ENCODE measurements around the gene CCNJ. TPM values are rescaled to one million over a fixed set of nuclear protein-coding genes. Genes with fewer than 3 reads are reported as not detected.

The CCNJ gene
- total and polyA plus RNA-seq, 9 of the 15 experiments (the other 6 are each of a cell fraction or from before 2014, with no cell fraction given), result 0.69 to 15.7 (median 9.2) TPM

GRCh38 chr10:96014473-96015102 lies 28.8 kb upstream of the CCNJ start (continued):
- TF ChIP-seq, protein P1, sequence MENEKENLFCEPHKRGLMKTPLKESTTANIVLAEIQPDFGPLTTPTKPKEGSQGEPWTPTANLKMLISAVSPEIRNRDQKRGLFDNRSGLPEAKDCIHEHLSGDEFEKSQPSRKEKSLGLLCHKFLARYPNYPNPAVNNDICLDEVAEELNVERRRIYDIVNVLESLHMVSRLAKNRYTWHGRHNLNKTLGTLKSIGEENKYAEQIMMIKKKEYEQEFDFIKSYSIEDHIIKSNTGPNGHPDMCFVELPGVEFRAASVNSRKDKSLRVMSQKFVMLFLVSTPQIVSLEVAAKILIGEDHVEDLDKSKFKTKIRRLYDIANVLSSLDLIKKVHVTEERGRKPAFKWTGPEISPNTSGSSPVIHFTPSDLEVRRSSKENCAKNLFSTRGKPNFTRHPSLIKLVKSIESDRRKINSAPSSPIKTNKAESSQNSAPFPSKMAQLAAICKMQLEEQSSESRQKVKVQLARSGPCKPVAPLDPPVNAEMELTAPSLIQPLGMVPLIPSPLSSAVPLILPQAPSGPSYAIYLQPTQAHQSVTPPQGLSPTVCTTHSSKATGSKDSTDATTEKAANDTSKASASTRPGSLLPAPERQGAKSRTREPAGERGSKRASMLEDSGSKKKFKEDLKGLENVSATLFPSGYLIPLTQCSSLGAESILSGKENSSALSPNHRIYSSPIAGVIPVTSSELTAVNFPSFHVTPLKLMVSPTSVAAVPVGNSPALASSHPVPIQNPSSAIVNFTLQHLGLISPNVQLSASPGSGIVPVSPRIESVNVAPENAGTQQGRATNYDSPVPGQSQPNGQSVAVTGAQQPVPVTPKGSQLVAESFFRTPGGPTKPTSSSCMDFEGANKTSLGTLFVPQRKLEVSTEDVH (IDR thresholded peaks at IDR 0.05; ENCODE audit: low read depth, partially characterized antibody), result no peak
- TF ChIP-seq TRIM24 (IDR thresholded peaks at IDR 0.05) (no peak), LARP7 (IDR thresholded peaks at IDR 0.05) (no peak), MEIS2 (IDR thresholded peaks at IDR 0.05; ENCODE audit: partially characterized antibody) (no peak), TFAM (CRISPR knock-in tag; conservative IDR thresholded peaks at IDR 0.05) (no peak), ZC3H4 (CRISPR knock-in tag; IDR thresholded peaks at IDR 0.05; ENCODE audit: borderline replicate concordance) (no peak), XRCC5 (IDR thresholded peaks at IDR 0.05; ENCODE audit: low read depth, low read length) (no peak)

- ATAC-seq (peak; percentile 96), FAIRE-seq (peak; percentile 66), DNase-seq (ENCODE audit: extremely low read depth in 1 of 4, low spot score in 3 of 4) (peak; percentile 45 to 67 (median 48))
- Histone ChIP-seq H3K9ac (ENCODE audit: insufficient read depth in 1 of 2, low read depth in 2 of 2, low read length in 2 of 2) (no peak overlapping the region), H3K36me3 (ENCODE audit: control insufficient read depth, insufficient read depth, low read length) (no peaks in the 10 kb centered on the region), H4K20me1 (replicated peaks; ENCODE audit: control insufficient read depth, insufficient read depth, low read length) (no peaks in the 10 kb centered on the region), H2AFZ (ENCODE audit: low read depth, low read length) (no peak overlapping the region), H3K4me1 (replicated peaks in 1 of 2; ENCODE audit: control insufficient read depth in 2 of 2, insufficient read depth in 2 of 2, low read length in 2 of 2) (peaks cover 0 to 3% of the 10 kb centered on the region in 2 experiments; a peak in 2 of 5 replicates), H3K4me3 (no peak overlapping the region), H3K9me1 (ENCODE audit: control insufficient read depth, insufficient read depth, low read length) (no peaks in the 10 kb centered on the region), H3K79me2 (ENCODE audit: control insufficient read depth, insufficient read depth, low read length) (no peaks in the 10 kb centered on the region), H3K27ac (ENCODE audit: extremely low read depth, low read depth, low read length) (no peak overlapping the region), H3K27me3 (ENCODE audit: control insufficient read depth in 2 of 2, insufficient read depth in 2 of 2, low read length in 2 of 2) (no peaks in the 10 kb centered on the region), H3K4me2 (ENCODE audit: insufficient read depth, low read length) (no peak overlapping the region), H3K9me3 (replicated peaks; ENCODE audit: control insufficient read depth, insufficient read depth, low read depth, low read length) (no peaks in the 10 kb centered on the region)
- POLR2A ChIA-PET, result interaction anchor here (0.6 to 0.7 kb wide), 3 partner anchors 13 to 122 kb away, joined by 3 read pairs; no protein-coding TSS in a partner anchor
- intact Hi-C loops (cut with micrococcal nuclease), result loop anchor here (1.0 to 5.0 kb wide), 3 partner anchors 210 to 324 kb away; no protein-coding TSS in a partner anchor
- BruUV-seq (replicated peaks), result no TSS peak
- in situ Hi-C loops (cut with MboI), result loop anchor here (10.0 kb wide), 2 partner anchors 278 to 308 kb away; no protein-coding TSS in a partner anchor
- CTCF ChIA-PET (ENCODE audit: low intra/inter-chr PET ratio), result interaction anchor here (0.5 to 1.1 kb wide), 4 partner anchors 116 to 322 kb away, joined by 3 to 11 read pairs (median 4); no protein-coding TSS in a partner anchor
- WGBS (ENCODE audit: insufficient coverage, low coverage, missing lambda C conversion rate), result 2% methylated on average over 5 of the region's 5 CpGs
- TF ChIP-seq UBTF (IDR thresholded peaks at IDR 0.05; ENCODE audit: borderline replicate concordance in 1 of 2, low read depth in 2 of 2, low read length in 2 of 2) (no peak), MIER1 (IDR thresholded peaks at IDR 0.05; ENCODE audit: low read depth) (no peak)
- TF ChIP-seq, protein P2, sequence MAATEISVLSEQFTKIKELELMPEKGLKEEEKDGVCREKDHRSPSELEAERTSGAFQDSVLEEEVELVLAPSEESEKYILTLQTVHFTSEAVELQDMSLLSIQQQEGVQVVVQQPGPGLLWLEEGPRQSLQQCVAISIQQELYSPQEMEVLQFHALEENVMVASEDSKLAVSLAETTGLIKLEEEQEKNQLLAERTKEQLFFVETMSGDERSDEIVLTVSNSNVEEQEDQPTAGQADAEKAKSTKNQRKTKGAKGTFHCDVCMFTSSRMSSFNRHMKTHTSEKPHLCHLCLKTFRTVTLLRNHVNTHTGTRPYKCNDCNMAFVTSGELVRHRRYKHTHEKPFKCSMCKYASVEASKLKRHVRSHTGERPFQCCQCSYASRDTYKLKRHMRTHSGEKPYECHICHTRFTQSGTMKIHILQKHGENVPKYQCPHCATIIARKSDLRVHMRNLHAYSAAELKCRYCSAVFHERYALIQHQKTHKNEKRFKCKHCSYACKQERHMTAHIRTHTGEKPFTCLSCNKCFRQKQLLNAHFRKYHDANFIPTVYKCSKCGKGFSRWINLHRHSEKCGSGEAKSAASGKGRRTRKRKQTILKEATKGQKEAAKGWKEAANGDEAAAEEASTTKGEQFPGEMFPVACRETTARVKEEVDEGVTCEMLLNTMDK (IDR thresholded peaks at IDR 0.05; ENCODE audit: borderline replicate concordance, insufficient read depth, low read depth, low read length, poor library complexity, severe bottlenecking), result no peak
Observed at GRCh38 chr10:96017191-96017687, 26.1 kb upstream of the CCNJ start.

Data from K562 (cell line).